Body of pancreas (tissue), 4 donors: Measurements from ENCODE around the gene SF3B3. TPM values are rescaled to one million over a fixed set of nuclear protein-coding genes. Genes with fewer than 3 reads are reported as not detected.

ENCODE experiments used
- ATAC-seq: fragments of 150-250 bp; one replicate; pipeline ENCODE4 v1.9.1; 2016
- DNase-seq, 4 donors: peaks; one replicate each; pipeline ENCODE4 v3.0.0-alpha.2; 2019
- H3K27ac ChIP-seq, 4 donors: fragments of 200-600 bp; sonication (generic); 1 replicate in 3 of 4; 2 replicates in 1 of 4; pipeline versions ENCODE4 v1.5.1 to v1.6.1; 2016 to 2019; ENCODE audit warnings: mild to moderate bottlenecking in 1 of 4, mixed read lengths in 1 of 4, moderate library complexity in 1 of 4
- H3K27me3 ChIP-seq, 2 donors: fragments of 200-600 bp; sonication (generic); one replicate each; pipeline ENCODE4 v1.6.0; 2016; ENCODE audit warnings: mild to moderate bottlenecking in 1 of 2
- H3K36me3 ChIP-seq, 2 donors: fragments of 200-600 bp; sonication (generic); replicated peaks in 1 of 2; 2 replicates each; pipeline ENCODE4 v1.5.1; 2016; ENCODE audit warnings: low read depth in 2 of 2; ENCODE audit not compliant: insufficient read depth in 1 of 2
- H3K4me1 ChIP-seq: fragments of 200-600 bp; sonication (generic); one replicate; pipeline ENCODE4 v1.6.0; 2016
- H3K4me3 ChIP-seq, 2 donors: fragments of 200-600 bp; sonication (generic); 1 replicate in 1 of 2; 2 replicates in 1 of 2; pipeline ENCODE4 v1.5.1; 2016 to 2019
- H3K9me3 ChIP-seq, 3 donors: fragments of 200-600 bp; sonication (generic); 1 replicate in 2 of 3; 2 replicates in 1 of 3; pipeline ENCODE4 v1.5.1; 2016
- CTCF ChIP-seq, 7 experiments: fragments of 450-650 bp in 4 of 7; fragments of 200-600 bp in 3 of 7; sonication (generic) in 3 of 7; IDR thresholded peaks; one replicate each; pipeline ENCODE4 v1.5.1; 2016 to 2019; ENCODE audit warnings: antibody characterized with exemption in 7 of 7
- POLR2A ChIP-seq, 3 donors: fragments of 450-650 bp; IDR thresholded peaks; one replicate each; pipeline ENCODE4 v1.6.1; 2016; ENCODE audit warnings: antibody characterized with exemption in 3 of 3, mild to moderate bottlenecking in 2 of 3
- WGBS, 2 donors: methylation state at CpG; one replicate each; pipeline ENCODE4 v1.1.5; 2017; 5-methylcytosine and 5-hydroxymethylcytosine counted together
- intact Hi-C: fragments of 100-400 bp; cut with DNase I; formaldehyde crosslinking; loops from one replicate; pipeline ENCODE4 v1.15.1; 2023
- total RNA-seq, 2 donors: library from RNA; depleted of rRNA; stranded (reverse); fragments of >200 nt; gene quantifications; one replicate each; pipeline ENCODE4 v1.1.0, GENCODE V29; 2016

The SF3B3 gene
- total RNA-seq, 2 donors from 2014 or later = 47.5 to 53.4 TPM

- TF ChIP-seq CTCF (IDR thresholded peaks at IDR 0.05) = no peak
- no peak for TF ChIP-seq POLR2A (IDR thresholded peaks at IDR 0.05)
- Histone ChIP-seq H3K27me3 (no peaks in the 10 kb centered on the region), H3K27ac (no peak overlapping the region), H3K9me3 (no peaks in the 10 kb centered on the region), H3K4me1 (no peaks in the 10 kb centered on the region), H3K4me3 (no peak overlapping the region), H3K36me3 (peaks cover 0 to 30% of the 10 kb centered on the region in 2 donors)
- ATAC-seq (no peak), DNase-seq (no peak)
- intact Hi-C loops = no loop called here
- 75 to 92% methylated on average over 5 of the region's 5 CpGs for WGBS, 2 donors
Observed at GRCh38 chr16:70494202-70494770, 29.3 kb upstream of the SF3B3 start.

GRCh38 chr16:70494777-70495176, 28.8 kb upstream of the SF3B3 start:
- intact Hi-C loops = no loop called here
- no peak for ATAC-seq
- no peaks in the 10 kb centered on the region for H3K4me1 ChIP-seq
- 88 to 92% methylated on average over 2 of the region's 2 CpGs for WGBS, 2 donors
- no peaks in the 10 kb centered on the region for H3K27me3 ChIP-seq
- no peak overlapping the region for H3K4me3 ChIP-seq
- TF ChIP-seq POLR2A (IDR thresholded peaks at IDR 0.05) (no peak), CTCF (IDR thresholded peaks at IDR 0.05) (no peak)
- H3K36me3 ChIP-seq = peaks cover 0 to 31% of the 10 kb centered on the region in 2 donors
- H3K27ac ChIP-seq = no peak overlapping the region
- no peak for DNase-seq
- no peaks in the 10 kb centered on the region for H3K9me3 ChIP-seq

- Histone ChIP-seq H3K9me3 (no peaks in the 10 kb centered on the region), H3K36me3 (peaks cover 0 to 31% of the 10 kb centered on the region in 2 donors), H3K27me3 (no peaks in the 10 kb centered on the region), H3K27ac (no peak overlapping the region), H3K4me1 (no peaks in the 10 kb centered on the region), H3K4me3 (no peak overlapping the region)
- intact Hi-C loops = no loop called here
- 90 to 95% methylated on average over 8 to 9 of the region's 9 CpGs for WGBS, 2 donors
- ATAC-seq = no peak
- DNase-seq = no peak
- no peak for TF ChIP-seq CTCF (IDR thresholded peaks at IDR 0.05)
- TF ChIP-seq POLR2A (IDR thresholded peaks at IDR 0.05) = no peak
Observed at GRCh38 chr16:70495425-70496182, 28.0 kb upstream of the SF3B3 start.

GRCh38 chr16:70496513-70496912, 27.1 kb upstream of the SF3B3 start:
- no peak for ATAC-seq
- Histone ChIP-seq H3K27me3 (no peaks in the 10 kb centered on the region), H3K4me3 (no peak overlapping the region), H3K4me1 (no peaks in the 10 kb centered on the region), H3K36me3 (peaks cover 0 to 31% of the 10 kb centered on the region in 2 donors), H3K9me3 (no peaks in the 10 kb centered on the region), H3K27ac (no peak overlapping the region)
- DNase-seq = no peak
- 89 to 98% methylated on average over 6 of the region's 6 CpGs for WGBS, 2 donors
- intact Hi-C loops = no loop called here
- TF ChIP-seq POLR2A (IDR thresholded peaks at IDR 0.05) = no peak
- no peak for TF ChIP-seq CTCF (IDR thresholded peaks at IDR 0.05)
